Tibial artery (tissue), 4 donors: ENCODE results near the gene RALA.

Experiments
- DNase-seq, 2 donors: peaks; one replicate each; pipeline ENCODE4 v3.0.0-alpha.2; 2019
- H3K27ac ChIP-seq, 2 donors: fragments of 200-600 bp; sonication (generic) in 1 of 2; 1 replicate in 1 of 2; 2 replicates in 1 of 2; pipeline ENCODE4 v1.5.1; 2018 to 2019; ENCODE audit warnings: mild to moderate bottlenecking in 1 of 2
- H3K27me3 ChIP-seq, 2 donors: fragments of 200-600 bp; sonication (generic) in 1 of 2; one replicate each; pipeline versions ENCODE4 v1.5.1 to v1.6.0; 2016 to 2019
- H3K36me3 ChIP-seq, 3 donors: fragments of 200-600 bp; sonication (generic) in 2 of 3; one replicate each; pipeline ENCODE4 v1.5.1; 2016 to 2019; ENCODE audit warnings: mild to moderate bottlenecking in 2 of 3
- H3K4me1 ChIP-seq, 4 donors: fragments of 200-600 bp; sonication (generic) in 2 of 4; 1 replicate in 3 of 4; 2 replicates in 1 of 4; pipeline ENCODE4 v1.5.1; 2016 to 2019
- H3K4me3 ChIP-seq, 2 donors: fragments of 200-600 bp; sonication (generic) in 1 of 2; 1 replicate in 1 of 2; 2 replicates in 1 of 2; pipeline ENCODE4 v1.5.1; 2018 to 2019; ENCODE audit warnings: mild to moderate bottlenecking in 2 of 2
- H3K9me3 ChIP-seq, 3 donors: fragments of 200-600 bp; sonication (generic) in 1 of 3; one replicate each; pipeline ENCODE4 v1.5.1; 2016 to 2019
- intact Hi-C: fragments of 100-400 bp; cut with DNase I; formaldehyde crosslinking; loops from one replicate; pipeline ENCODE4 v1.15.0; 2023; ENCODE audit warnings: low total_unique reads
- TF ChIP-seq, protein P1 (sequence below), 2 experiments: fragments of 200-600 bp in 1 of 2; fragments of 450-650 bp in 1 of 2; IDR thresholded peaks; one replicate each; pipeline ENCODE4 v1.5.1; 2017 to 2019; ENCODE audit warnings: antibody characterized with exemption in 2 of 2, mild to moderate bottlenecking in 1 of 2, moderate library complexity in 1 of 2

RALA gene

DNA sequence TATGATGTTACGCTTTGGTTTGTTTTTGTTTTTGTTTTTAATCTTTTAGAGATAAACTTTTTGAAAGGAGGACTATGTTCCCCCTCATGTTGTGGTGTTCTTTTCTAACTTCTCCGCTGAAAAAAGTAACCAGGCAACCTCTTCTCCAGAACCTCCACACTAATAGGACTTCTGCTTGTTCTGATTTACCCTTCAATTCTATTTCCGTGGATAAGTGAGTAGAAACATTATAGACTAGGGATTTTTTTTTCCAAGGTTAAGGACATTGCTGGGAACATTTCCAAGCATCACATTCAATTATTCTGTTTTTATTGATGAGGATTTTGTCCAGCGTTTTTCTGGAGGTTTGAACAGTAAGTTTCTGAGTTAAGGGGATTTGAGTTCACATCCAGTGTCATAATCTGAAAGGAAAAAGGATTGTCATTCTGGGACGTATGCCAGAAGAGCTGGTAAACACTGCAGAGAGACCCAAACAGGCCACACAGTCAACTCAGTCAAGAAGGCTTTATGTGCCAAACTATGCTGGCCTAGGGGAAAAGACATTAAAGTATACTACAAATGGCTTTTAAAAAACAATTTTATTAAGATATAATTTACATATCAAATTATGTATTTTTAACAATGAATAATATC is 28.3 kb upstream of the RALA start:
- no peaks in the 10 kb centered on the region for H3K4me1 ChIP-seq
- TF ChIP-seq, protein P1, sequence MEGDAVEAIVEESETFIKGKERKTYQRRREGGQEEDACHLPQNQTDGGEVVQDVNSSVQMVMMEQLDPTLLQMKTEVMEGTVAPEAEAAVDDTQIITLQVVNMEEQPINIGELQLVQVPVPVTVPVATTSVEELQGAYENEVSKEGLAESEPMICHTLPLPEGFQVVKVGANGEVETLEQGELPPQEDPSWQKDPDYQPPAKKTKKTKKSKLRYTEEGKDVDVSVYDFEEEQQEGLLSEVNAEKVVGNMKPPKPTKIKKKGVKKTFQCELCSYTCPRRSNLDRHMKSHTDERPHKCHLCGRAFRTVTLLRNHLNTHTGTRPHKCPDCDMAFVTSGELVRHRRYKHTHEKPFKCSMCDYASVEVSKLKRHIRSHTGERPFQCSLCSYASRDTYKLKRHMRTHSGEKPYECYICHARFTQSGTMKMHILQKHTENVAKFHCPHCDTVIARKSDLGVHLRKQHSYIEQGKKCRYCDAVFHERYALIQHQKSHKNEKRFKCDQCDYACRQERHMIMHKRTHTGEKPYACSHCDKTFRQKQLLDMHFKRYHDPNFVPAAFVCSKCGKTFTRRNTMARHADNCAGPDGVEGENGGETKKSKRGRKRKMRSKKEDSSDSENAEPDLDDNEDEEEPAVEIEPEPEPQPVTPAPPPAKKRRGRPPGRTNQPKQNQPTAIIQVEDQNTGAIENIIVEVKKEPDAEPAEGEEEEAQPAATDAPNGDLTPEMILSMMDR (IDR thresholded peaks at IDR 0.05) = no peak
- no peak overlapping the region for H3K27ac ChIP-seq
- intact Hi-C loops = no loop called here
- no peak overlapping the region for H3K4me3 ChIP-seq
- no peaks in the 10 kb centered on the region for H3K27me3 ChIP-seq
- DNase-seq = no peak
- H3K9me3 ChIP-seq = no peaks in the 10 kb centered on the region
- H3K36me3 ChIP-seq = no peaks in the 10 kb centered on the region

DNA sequence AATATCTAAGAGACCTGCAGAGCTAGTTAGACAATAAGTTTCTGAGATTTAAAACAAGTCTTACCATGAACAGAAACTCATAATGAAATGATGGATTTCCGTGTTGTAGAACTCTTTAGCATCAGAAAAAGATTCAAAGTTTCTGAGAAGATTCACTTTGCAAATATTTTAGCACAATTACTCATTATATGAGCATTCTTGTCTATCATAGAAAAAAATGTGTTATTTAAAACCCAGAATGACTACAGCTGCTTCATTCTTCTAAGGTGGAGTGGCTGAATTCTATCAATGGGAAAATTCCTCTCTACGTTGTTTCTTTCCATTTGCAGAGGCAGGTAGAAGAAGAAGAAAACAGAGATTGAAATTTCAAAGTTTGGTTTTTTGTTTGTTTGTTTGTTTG is 21.0 kb upstream of the RALA start:
- no peak for DNase-seq
- Histone ChIP-seq H3K4me1 (no peaks in the 10 kb centered on the region), H3K36me3 (no peaks in the 10 kb centered on the region), H3K27me3 (no peaks in the 10 kb centered on the region), H3K4me3 (no peak overlapping the region), H3K27ac (no peak overlapping the region), H3K9me3 (no peaks in the 10 kb centered on the region)
- intact Hi-C loops = no loop called here
- TF ChIP-seq, protein P1 (IDR thresholded peaks at IDR 0.05) = no peak

DNA sequence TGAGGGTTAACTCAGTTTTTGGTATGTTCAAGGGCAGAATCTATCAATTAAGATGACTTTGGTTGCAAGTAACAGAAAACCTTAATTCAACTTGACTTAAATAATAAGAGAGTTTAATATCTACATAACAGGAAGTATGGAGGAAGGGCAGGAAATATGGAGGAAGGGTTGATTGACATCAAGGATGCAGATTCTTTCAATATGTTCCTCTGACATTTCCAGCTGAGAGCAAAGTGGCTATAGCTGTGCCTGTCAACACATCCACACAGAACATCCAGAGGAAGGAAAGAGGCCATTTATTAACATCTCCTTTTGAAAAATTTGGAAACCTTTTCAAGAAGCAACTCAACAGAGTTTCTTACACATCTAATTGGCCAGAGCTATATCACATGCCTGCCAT is 19.4 kb upstream of the RALA start:
- peaks cover 0 to 5% of the 10 kb centered on the region in 2 donors for H3K27me3 ChIP-seq
- no peak overlapping the region for H3K27ac ChIP-seq
- no peaks in the 10 kb centered on the region for H3K9me3 ChIP-seq
- intact Hi-C loops = no loop called here
- TF ChIP-seq, protein P1 (IDR thresholded peaks at IDR 0.05) = no peak
- no peak overlapping the region for H3K4me3 ChIP-seq
- H3K4me1 ChIP-seq = no peaks in the 10 kb centered on the region
- no peak for DNase-seq
- H3K36me3 ChIP-seq = no peaks in the 10 kb centered on the region

DNA sequence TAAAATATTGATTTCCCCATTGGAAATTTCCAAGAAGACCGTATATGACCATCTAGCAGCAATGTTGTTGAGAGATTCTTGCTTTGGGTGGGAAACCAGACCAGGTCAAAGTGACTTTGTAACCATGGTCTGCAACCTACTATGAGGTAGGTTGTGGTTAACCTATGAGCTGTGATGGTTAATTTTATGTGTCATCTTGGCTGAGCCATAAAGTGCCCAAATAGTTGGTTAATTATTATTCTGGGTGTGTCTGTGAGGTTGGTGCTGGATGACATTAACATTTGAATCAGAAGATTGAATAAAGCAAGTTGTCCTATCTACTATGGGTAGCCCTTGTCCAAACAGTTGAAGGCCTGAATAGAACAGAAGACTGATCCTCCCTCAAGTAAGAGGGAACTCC is 18.3 kb upstream of the RALA start:
- intact Hi-C loops = no loop called here
- TF ChIP-seq, protein P1 (IDR thresholded peaks at IDR 0.05) = no peak

DNA sequence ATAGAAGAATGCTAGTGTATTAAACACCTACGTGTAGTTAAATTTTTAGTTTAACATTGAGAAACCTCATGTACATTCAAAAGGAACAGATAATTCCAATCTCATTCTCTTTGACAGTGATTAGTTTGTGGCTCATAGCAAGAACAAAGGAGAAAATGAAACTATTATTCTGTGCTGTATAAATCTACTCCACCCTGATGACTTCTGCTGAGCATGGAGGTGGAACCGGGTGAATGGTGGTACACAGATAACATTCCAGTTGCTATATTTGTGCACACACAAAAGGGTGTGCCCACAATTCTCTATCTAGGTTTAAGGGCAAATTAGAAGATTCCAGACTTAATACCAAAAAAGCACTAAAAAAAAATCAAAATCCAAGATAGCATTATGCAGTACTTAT is 17.0 kb upstream of the RALA start:
- Histone ChIP-seq H3K4me3 (no peak overlapping the region), H3K4me1 (peaks cover 0 to 7% (median 2%) of the 10 kb centered on the region in 4 donors), H3K27me3 (peaks cover 0 to 18% of the 10 kb centered on the region in 2 donors), H3K36me3 (no peaks in the 10 kb centered on the region), H3K9me3 (no peaks in the 10 kb centered on the region), H3K27ac (no peak overlapping the region)
- DNase-seq = no peak
- TF ChIP-seq, protein P1 (IDR thresholded peaks at IDR 0.05) = no peak
- intact Hi-C loops = no loop called here

More for the DNA sequence above, 18.3 kb upstream of the RALA start:
- no peak for DNase-seq
- Histone ChIP-seq H3K27me3 (peaks cover 0 to 9% of the 10 kb centered on the region in 2 donors), H3K27ac (no peak overlapping the region), H3K4me1 (peaks cover 0 to 7% (median 2%) of the 10 kb centered on the region in 4 donors), H3K36me3 (no peaks in the 10 kb centered on the region), H3K9me3 (no peaks in the 10 kb centered on the region), H3K4me3 (no peak overlapping the region)

DNA sequence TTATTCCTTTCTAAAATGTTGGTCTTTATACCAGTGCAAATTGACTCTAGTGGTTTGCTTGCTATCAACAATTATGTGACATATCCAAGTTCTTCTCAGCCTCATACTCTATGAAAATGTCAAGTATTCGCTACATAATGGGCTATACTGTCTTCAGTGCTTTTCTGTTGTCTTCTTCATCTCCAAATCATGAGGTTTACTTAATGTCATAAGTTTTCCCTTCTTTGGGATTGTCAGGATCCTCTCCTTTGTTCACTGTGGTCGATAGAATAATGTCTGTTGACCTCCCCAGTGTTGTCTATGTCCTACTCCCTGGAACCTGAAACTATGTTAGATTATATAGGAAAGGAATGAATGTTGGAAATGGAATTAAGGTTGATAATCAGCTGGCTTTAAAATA is 16.4 kb upstream of the RALA start:
- TF ChIP-seq, protein P1 (IDR thresholded peaks at IDR 0.05) = no peak
- no peak overlapping the region for H3K27ac ChIP-seq
- intact Hi-C loops = no loop called here

More for the DNA sequence above, 16.4 kb upstream of the RALA start:
- H3K9me3 ChIP-seq = no peaks in the 10 kb centered on the region
- H3K27me3 ChIP-seq = peaks cover 0 to 19% of the 10 kb centered on the region in 2 donors
- H3K4me3 ChIP-seq = no peak overlapping the region
- no peak for DNase-seq
- peaks cover 0 to 7% (median 2%) of the 10 kb centered on the region in 4 donors for H3K4me1 ChIP-seq
- H3K36me3 ChIP-seq = no peaks in the 10 kb centered on the region
